Measurements from ENCODE around the gene MARCHF10.

DNA sequence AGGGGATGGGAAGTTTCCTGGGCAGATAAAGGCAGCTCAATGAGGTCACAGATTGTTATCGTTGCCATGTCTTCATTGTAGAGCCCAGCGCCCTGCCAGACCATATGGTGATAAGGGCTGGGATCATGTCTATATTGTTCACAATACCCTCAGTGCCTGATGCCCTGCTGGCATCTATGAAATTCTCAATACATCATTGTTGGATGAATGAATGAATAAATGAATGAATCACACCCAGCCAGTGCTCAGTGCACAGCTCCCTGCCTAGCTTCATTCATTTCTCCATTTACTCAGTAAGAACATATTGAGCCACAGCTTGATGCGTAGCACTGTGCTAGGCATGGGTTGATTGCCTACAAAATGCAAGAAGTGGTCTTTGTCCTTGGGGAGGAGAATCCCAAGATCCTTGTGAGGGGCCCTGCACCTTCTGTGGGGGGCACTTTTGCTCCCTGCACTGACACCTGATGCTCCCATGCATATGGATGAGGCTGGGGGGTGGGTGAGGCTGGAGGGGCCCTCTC is 150.9 kb downstream of the MARCHF10 start:
- TF ChIP-seq, protein P1, sequence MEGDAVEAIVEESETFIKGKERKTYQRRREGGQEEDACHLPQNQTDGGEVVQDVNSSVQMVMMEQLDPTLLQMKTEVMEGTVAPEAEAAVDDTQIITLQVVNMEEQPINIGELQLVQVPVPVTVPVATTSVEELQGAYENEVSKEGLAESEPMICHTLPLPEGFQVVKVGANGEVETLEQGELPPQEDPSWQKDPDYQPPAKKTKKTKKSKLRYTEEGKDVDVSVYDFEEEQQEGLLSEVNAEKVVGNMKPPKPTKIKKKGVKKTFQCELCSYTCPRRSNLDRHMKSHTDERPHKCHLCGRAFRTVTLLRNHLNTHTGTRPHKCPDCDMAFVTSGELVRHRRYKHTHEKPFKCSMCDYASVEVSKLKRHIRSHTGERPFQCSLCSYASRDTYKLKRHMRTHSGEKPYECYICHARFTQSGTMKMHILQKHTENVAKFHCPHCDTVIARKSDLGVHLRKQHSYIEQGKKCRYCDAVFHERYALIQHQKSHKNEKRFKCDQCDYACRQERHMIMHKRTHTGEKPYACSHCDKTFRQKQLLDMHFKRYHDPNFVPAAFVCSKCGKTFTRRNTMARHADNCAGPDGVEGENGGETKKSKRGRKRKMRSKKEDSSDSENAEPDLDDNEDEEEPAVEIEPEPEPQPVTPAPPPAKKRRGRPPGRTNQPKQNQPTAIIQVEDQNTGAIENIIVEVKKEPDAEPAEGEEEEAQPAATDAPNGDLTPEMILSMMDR (IDR thresholded peaks at IDR 0.05): no peak
- no peak for TF ChIP-seq POLR2AphosphoS5 (IDR thresholded peaks at IDR 0.05)
